Fibroblast of lung (primary cell): ENCODE results near the gene HINT1. TPM values are rescaled to one million over a fixed set of nuclear protein-coding genes. Genes with fewer than 3 reads are reported as not detected.

ENCODE experiments used
- DNase-seq, 2 donors: peaks; one replicate each; pipeline versions ENCODE4 v3.0.0 to v3.0.0-alpha.2; 2010; ENCODE audit warnings: low read depth in 2 of 2
- H2AFZ ChIP-seq: 2 replicates; pipeline ENCODE4 v1.5.1; 2012; ENCODE audit warnings: low read length, control low read depth, inconsistent platforms
- H3K27ac ChIP-seq: 2 replicates; pipeline ENCODE4 v1.5.1; 2011; ENCODE audit warnings: low read length, control low read depth; ENCODE audit not compliant: insufficient read depth
- H3K27me3 ChIP-seq: 2 replicates; pipeline ENCODE4 v1.5.1; 2011; ENCODE audit warnings: mild to moderate bottlenecking, low read length; ENCODE audit not compliant: control insufficient read depth, insufficient read depth
- H3K36me3 ChIP-seq: 2 replicates; pipeline ENCODE4 v1.5.1; 2011; ENCODE audit warnings: low read length; ENCODE audit not compliant: control insufficient read depth, insufficient read depth
- H3K4me1 ChIP-seq: 2 replicates; pipeline ENCODE4 v1.5.1; 2011; ENCODE audit warnings: low read length; ENCODE audit not compliant: control insufficient read depth, insufficient read depth; ENCODE audit errors: extremely low read depth
- H3K4me2 ChIP-seq: 2 replicates; pipeline ENCODE4 v1.5.1; 2011; ENCODE audit warnings: low read length, control low read depth; ENCODE audit not compliant: insufficient read depth; ENCODE audit errors: extremely low read depth
- H3K4me3 ChIP-seq, 4 experiments: fragments of 200-600 bp in 1 of 4; sonication (generic) in 1 of 4; replicated peaks in 1 of 4; 2 replicates each; pipeline ENCODE4 v1.5.1; 2011 to 2016; ENCODE audit warnings: low read length in 4 of 4, low read depth in 3 of 4, mild to moderate bottlenecking in 3 of 4, control low read depth in 2 of 4, inconsistent platforms in 1 of 4, mixed read lengths in 1 of 4; ENCODE audit not compliant: insufficient read depth in 1 of 4; ENCODE audit errors: control extremely low read depth in 1 of 4
- H3K79me2 ChIP-seq: 2 replicates; pipeline ENCODE4 v1.5.1; 2012; ENCODE audit warnings: mild to moderate bottlenecking, low read length, inconsistent platforms; ENCODE audit not compliant: control insufficient read depth, insufficient read depth
- H3K9ac ChIP-seq: 2 replicates; pipeline ENCODE4 v1.5.1; 2011; ENCODE audit warnings: mild to moderate bottlenecking, low read length, control low read depth; ENCODE audit not compliant: insufficient read depth
- H3K9me3 ChIP-seq: 2 replicates; pipeline ENCODE4 v1.5.1; 2012; ENCODE audit warnings: low read depth, low read length; ENCODE audit not compliant: control insufficient read depth, insufficient read depth
- H4K20me1 ChIP-seq: 2 replicates; pipeline ENCODE4 v1.5.1; 2011; ENCODE audit warnings: low read length; ENCODE audit not compliant: control insufficient read depth, insufficient read depth; ENCODE audit errors: extremely low read depth
- CTCF ChIP-seq, 2 donors: IDR thresholded peaks in 1 of 2; conservative IDR thresholded peaks in 1 of 2; 1 replicate in 1 of 2; 2 replicates in 1 of 2; pipeline ENCODE4 v1.5.1; 2011 to 2012; ENCODE audit warnings: low read length in 2 of 2, control low read depth in 1 of 2, inconsistent platforms in 1 of 2, low read depth in 1 of 2, mild to moderate bottlenecking in 1 of 2
- EZH2 ChIP-seq: IDR thresholded peaks from 2 replicates; pipeline ENCODE4 v1.5.1; 2012; ENCODE audit warnings: low read length, control low read depth, mild to moderate bottlenecking; ENCODE audit errors: missing control alignments
- polyA plus RNA-seq, 2 donors: library from polyadenylated mRNA; depleted of rRNA in 1 of 2; stranded (reverse) in 1 of 2; unstranded in 1 of 2; fragments of >200 nt; gene quantifications; 2 replicates each; pipeline ENCODE4 v1.2.1, GENCODE V29; 2011 to 2012; ENCODE audit warnings: missing spikeins in 1 of 2
- total RNA-seq: library from RNA; depleted of rRNA; stranded (reverse); fragments of >200 nt; gene quantifications from 2 replicates; pipeline ENCODE4 v1.2.1, GENCODE V29; 2014

The HINT1 gene
- total and polyA plus RNA-seq, 2 donors (not counting 1 experiment from before 2014, with no cell fraction given): 225 to 332 TPM

- H3K36me3 ChIP-seq: no peaks in the 10 kb centered on the region
- peak; percentile 99 for DNase-seq
- peak within 1 kb of the TSS; percentile 64 to 96 (median 70) for H3K4me3 ChIP-seq
- no peaks in the 10 kb centered on the region for H3K27me3 ChIP-seq
- H2AFZ ChIP-seq: peak within 1 kb of the TSS; percentile 68
- peak within 1 kb of the TSS; percentile 29 for H3K9ac ChIP-seq
- no peaks in the 10 kb centered on the region for H3K9me3 ChIP-seq
- H3K27ac ChIP-seq: peak within 1 kb of the TSS; percentile 8
- no peaks in the 10 kb centered on the region for H4K20me1 ChIP-seq
- peak within 1 kb of the TSS; percentile 94 for H3K4me2 ChIP-seq
- H3K4me1 ChIP-seq: peaks cover 4% of the 10 kb centered on the region
- peaks cover 5% of the 10 kb centered on the region for H3K79me2 ChIP-seq
- no peak for TF ChIP-seq CTCF (conservative IDR thresholded peaks at IDR 0.05 in 1 of 2, IDR thresholded peaks at IDR 0.05 in 1 of 2; ENCODE audit: low read depth in 1 of 2, low read length in 2 of 2)
- no peak for TF ChIP-seq EZH2
Observed at GRCh38 chr5:131170540-131171275, 5.7 kb upstream of the HINT1 start, which contains the start of gene LYRM7. Gene LYRM7 (plus strand): TSS chr5:131170944. CDS start chr5:131171021, 77 bp downstream.

GRCh38 chr5:131169810-131170539 lies 4.9 kb upstream of the HINT1 start:
- Histone ChIP-seq H3K4me1 (peaks cover 6% of the 10 kb centered on the region), H3K27ac (peak overlapping the region; percentile 2), H3K79me2 (peaks cover 5% of the 10 kb centered on the region), H3K27me3 (no peaks in the 10 kb centered on the region), H3K4me3 (peak overlapping the region; percentile 52 to 96 (median 68)), H2AFZ (peak overlapping the region; percentile 40), H3K9ac (peak overlapping the region; percentile 29), H3K4me2 (peak overlapping the region; percentile 94), H3K9me3 (no peaks in the 10 kb centered on the region), H3K36me3 (no peaks in the 10 kb centered on the region), H4K20me1 (no peaks in the 10 kb centered on the region)
- TF ChIP-seq CTCF (conservative IDR thresholded peaks at IDR 0.05 in 1 of 2, IDR thresholded peaks at IDR 0.05 in 1 of 2; ENCODE audit: low read depth in 1 of 2, low read length in 2 of 2) (no peak), EZH2 (no peak)
- no peak for DNase-seq

GRCh38 chr5:131167615-131168014 lies 2.6 kb upstream of the HINT1 start:
- Histone ChIP-seq H3K27me3 (no peaks in the 10 kb centered on the region), H3K4me2 (no peak overlapping the region), H4K20me1 (no peaks in the 10 kb centered on the region), H3K4me3 (no peak overlapping the region), H3K79me2 (peaks cover 24% of the 10 kb centered on the region), H3K27ac (no peak overlapping the region), H3K4me1 (peaks cover 6% of the 10 kb centered on the region), H3K36me3 (no peaks in the 10 kb centered on the region), H3K9ac (no peak overlapping the region), H3K9me3 (no peaks in the 10 kb centered on the region), H2AFZ (no peak overlapping the region)
- DNase-seq: no peak
- no peak for TF ChIP-seq EZH2
- TF ChIP-seq CTCF (conservative IDR thresholded peaks at IDR 0.05 in 1 of 2, IDR thresholded peaks at IDR 0.05 in 1 of 2; ENCODE audit: low read depth in 1 of 2, low read length in 2 of 2): no peak
